ENCODE data around the gene TGFBR3.

TGFBR3 gene

DNA sequence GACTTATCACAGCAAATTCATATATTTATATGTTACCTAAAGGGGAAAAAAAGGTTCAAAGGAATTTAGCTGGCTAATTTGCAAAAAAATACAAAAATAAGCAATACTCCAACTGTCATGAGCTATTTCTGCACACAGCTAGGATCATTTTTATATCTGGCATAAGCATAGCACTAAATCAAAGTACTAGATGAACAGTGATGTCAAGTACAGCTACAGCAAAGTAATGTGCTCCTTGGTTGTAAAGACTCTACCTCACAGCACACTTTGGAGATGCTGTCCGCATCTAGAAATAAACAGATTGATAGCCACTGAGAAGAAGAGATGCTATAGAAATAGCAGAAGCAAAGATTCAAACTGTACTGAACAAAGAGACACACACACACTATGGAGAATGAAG is 125.4 kb downstream of the TGFBR3 start:
- no peak for DNase-seq (ENCODE audit: low read depth in 2 of 2)

DNA sequence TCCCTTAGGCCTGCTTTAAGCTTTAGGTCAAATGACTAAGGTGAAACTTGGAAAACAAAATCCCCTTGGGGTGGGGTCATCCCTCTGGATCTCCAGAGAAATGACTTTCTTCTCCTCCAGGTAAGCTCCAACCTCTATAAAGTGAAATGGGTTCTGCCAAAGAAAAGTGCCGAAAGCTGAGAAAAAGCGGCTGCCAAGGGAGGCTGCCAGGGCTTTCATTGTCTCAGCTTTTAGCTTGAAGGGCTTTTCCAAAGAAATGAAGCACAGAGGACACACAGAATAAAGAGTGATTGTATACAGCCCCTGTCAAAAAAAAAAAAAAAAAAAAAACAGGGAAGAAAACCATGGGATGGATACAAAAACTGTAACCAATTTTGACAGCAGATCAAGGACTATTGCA is 126.9 kb downstream of the TGFBR3 start:
- DNase-seq (ENCODE audit: low read depth in 2 of 2): no peak

DNA sequence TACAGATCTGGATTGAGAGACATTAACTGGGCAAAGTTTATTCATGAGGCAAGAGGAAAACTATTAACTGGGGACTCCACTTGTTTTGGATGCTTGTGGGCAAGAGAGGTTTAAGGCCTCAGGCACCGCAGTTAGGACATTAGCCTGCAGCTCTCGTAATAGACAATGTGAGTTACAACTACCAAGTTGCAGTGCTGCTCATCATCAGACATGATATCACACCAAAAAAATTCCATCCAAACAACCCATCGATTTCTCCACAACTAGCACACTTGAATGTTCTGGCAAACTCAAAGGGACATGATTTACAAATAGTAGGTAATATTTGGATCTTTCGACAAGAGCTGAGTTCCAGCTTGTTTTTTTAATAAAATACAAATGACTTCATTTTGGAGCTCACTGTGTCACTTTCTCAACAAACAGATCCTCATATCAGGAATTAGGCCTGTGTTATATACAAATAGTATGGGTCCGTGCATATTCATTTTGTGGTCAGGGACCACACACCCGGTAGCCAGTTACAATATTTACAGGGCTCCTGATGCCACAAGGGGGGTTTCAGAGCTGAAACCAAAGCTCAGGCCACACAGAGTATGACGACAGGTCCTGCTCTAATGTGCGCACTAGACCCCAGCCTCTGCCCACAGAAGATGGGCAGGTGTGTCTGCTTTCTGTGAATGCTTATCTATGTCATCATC is 128.0 kb downstream of the TGFBR3 start:
- no peak for DNase-seq (ENCODE audit: low read depth in 2 of 2)

DNA sequence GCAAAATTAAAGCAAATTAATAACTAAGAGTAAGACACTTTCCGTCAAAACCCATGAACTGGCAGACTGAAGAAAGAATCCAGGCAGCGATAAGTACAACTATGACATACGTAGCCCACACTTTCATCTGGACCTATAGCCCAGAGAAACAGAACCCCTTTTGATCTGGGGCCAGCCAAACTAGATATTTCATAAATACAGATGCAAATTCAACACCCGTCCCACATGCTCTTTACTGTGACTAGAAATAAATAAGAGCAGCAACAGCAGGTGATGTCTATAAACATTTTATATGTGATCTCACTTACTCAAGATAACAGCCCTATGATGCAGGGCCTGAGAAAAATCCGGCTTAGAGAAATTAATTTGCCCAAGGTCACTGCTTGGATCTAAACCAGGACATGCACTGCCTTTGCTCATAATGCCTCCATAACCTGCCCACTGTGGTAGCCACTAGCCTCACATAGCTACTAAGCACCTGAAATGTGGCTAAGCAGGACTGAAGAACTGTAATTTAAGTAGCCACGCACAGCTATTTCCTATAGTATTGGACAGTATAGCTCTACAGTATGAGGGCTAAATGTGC is 130.2 kb downstream of the TGFBR3 start:
- DNase-seq (ENCODE audit: low read depth in 2 of 2): no peak

DNA sequence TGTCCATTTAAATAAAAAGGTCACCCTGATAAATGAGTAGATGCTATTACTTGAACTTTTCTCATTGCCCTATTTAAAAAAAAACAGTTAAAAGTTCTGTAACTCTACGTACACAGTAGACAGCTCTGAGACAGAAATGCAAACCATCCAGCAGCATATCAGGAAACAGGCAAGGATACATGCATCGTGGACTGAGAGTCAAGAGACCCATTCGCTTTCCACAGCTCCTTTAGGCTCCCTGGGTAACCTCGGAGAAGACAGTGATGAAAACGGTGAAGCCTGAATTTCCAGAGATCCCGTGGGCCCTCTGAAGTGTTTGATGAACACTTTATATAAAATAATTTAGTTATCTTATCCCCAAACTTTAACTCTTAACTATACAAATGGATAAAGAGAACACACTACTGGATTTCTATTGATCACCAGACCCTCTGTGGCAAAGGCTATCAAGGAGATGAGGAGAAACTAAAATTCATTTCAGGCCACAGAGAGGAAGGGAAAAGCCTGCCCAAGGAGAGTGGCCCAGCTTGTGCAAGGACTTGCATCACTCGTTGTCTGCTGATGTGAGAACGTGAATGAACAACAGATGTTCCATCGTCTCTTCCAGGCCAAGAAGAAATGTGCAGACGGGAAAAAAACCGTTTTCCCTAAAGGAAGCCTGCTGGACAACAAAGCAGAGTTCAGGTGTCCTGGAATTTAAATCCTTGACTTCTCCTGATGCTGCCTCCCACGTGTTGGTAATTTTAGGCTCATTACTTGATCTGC is 131.0 kb downstream of the TGFBR3 start:
- peak; percentile 76 for DNase-seq (ENCODE audit: low read depth in 2 of 2)

DNA sequence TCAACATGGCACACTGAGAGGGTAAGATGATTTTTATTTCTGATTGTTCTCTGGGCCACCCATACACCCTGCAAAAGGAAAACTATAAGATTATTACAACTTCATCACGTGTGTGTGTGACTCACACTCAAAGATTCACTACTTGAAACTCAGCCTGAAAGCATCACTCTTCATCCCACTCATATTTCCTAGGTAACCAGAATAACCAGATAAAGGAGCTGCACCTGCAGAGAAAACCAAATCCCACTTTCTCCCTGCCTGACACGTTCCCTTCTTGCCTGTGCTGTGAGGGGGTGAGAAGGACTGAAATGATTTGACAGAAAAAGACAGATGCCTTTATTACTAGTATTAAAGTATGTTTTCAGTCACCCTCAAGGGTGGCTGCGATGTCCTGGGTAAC is 131.6 kb downstream of the TGFBR3 start:
- no peak for DNase-seq (ENCODE audit: low read depth in 2 of 2)

DNA sequence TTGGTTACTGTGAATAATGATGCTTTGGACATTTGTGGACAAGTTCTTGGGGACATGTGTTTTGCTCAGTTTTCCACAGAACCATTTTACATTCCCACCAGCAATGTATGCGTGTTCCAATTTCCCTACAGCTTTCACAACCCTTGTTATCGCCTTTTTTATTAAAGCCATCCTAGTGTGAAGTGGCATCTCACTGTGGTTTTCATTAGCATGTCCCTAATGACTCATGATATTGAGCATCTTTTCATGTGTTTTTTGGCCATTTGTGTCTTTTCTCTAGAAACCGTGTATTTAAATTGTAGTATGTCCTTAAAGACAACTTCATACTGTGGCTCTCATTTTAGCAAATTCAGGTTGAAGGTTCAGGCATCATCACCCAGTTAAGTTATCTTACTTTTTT is 132.1 kb downstream of the TGFBR3 start:
- no peak for DNase-seq (ENCODE audit: low read depth in 2 of 2)

DNA sequence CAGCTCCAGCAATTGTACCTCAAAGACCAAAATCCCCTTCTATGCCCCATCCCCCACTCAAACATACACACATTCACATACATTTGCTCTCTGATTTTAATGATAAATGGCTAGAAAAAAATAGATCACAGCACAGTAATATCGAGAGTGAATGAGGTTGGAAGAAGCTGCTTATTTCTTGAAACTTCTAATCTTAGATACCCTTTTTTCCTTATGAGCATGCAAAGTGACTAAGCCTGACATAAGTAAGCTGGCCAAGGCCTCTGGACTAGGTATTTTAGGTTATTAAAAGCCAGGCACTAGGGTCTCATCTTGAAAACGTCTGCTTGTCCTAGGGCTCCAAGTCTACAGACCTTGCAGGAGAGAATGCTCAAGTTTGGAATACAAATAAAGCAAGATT is 133.6 kb downstream of the TGFBR3 start:
- no peak for DNase-seq (ENCODE audit: low read depth in 2 of 2)

DNA sequence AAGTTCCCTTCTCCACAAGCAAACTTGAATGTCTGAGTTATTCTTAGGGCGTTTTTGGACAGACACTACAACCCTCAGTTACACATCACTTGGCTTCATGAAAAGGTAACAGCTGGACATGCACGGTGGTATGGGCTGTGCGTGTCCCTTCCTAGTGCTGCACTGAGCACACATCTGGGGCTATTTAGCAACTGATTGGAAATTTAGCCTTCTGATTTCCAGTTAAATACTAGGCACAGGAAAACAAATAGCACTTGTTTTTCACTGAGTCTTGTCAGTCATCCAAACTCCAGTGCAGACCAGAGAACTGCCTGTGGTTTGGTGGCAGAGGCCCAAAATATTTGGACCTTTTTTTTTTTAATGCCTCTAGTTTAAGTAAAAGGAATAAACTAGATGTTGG is 134.7 kb downstream of the TGFBR3 start:
- DNase-seq (ENCODE audit: low read depth in 2 of 2): peak; percentile 82 to 84

DNA sequence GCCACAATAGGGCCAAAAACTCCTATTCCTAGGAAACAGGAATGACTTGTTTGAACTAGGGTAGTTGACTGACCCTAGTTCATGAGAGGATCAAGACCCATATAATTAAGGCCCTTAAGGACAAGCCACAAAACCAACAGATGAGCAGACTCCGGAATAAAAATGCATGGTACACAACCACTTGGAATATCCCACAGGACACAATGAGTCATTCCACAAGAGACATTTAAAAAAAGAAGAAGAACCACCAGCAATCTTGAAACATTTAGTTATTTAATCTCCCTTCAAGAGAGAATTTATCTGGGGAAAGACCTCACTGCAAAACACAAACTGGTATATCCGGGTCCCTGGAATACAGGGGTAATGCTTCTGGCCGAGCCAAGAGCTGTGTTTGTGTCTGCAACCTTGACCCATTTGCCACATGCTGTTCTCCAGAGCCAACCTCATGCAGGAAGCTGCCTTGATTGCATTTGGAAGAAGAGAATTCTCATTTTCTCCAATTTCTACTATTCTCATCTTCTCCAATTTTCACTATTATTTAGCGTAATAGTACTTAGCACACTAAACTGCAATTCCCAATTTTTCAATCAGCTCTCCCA is 135.5 kb downstream of the TGFBR3 start:
- DNase-seq (ENCODE audit: low read depth in 2 of 2): no peak

DNA sequence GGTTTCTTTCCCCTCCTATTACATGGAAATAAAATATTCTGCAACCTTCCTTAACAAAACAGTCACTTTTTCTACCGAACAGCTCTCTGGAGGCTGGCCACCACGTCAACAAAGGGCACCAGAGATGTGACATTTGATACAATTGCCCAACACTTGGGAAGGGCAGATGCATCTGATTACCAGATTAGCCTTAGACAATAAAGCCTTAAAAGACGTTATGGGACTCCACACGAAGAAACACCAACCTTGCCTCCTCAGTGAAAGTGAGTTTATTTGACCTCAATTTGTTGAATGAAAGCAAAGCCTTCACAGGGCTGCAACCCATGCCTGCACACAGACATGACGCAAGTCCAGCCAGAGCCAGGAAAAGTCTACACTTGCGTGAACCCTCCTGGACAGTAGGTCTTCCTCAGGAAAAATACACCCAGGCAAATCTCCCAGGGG is 136.1 kb downstream of the TGFBR3 start:
- DNase-seq (ENCODE audit: low read depth in 2 of 2): no peak

DNA sequence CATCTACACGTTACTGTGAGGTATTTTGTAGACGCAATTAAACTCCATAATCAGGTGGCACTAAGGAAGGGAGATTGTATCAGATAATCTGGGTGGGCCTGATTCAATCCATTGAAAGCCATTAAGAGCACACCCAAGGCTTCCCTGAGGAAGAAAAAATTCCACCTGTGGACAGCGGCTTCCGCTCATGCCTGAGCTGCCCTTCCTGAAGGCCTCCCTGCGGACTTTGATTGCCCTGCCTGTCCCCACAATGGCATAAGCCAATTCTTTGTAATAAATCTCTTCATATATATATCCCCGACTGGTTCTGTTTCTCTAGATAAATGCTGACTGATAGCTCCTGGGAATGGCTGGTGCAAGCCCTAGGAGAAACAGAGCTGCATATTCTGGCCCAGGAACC is 138.3 kb downstream of the TGFBR3 start:
- DNase-seq (ENCODE audit: low read depth in 2 of 2): no peak

DNA sequence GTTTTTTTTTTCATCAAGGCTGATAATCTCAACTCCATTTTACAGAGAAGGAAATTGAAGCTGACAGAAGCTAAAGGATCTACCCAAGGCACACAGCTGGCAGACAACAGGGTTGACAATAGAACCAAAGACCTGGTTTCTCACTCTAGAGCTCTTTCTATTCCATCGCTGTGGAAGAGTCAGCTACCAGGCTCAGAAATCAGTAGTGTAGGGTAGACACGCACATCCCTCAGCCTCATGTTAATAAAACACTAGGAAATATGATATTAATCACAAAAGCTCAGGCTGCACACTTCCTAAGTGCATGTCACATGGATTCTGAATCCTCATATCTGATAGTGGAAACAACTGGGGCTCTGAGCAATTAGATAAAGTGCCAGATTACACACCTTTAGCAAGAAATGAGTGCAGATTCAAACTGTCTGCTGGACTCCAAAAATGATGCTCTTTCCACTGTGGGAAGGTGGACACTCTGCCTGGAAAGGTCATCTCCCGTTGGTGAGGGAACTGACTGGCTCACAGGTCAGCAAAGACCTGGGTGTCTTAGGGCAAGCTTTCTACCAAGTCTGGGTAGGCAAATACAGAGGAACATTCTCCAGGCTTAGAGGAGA is 139.1 kb downstream of the TGFBR3 start:
- DNase-seq (ENCODE audit: low read depth in 2 of 2): no peak

DNA sequence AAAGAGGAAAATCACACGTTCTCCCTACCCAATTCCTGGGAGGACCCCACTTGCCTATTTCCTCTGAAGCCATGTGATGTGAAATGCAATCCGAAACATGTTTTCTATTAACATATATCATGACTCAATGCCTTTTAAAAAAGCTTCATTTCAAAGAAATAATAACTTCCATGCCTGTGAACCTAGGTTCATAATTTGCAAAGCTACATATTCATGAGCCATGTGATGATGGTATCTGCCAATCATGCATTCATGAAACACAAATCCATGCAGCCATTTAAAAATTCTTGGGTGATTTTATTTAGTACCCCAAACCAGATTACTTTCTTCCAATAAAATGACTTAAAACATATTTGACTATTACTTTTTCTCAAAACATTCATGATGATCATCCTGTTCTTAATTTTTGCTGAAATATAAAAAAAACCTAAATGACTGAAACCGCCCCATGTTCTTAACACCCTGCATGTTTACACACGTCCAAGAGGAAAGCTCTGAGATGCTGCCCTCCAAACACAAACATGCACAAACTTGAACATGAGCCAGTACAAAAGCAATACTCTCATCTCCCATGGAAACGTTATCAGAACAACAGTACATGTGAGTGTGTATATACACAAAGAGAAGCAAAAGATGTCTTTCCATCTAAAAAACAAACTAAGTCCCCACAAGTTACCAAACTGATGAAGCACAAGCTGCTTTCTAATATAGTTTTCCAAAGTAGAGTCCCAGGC is 140.1 kb downstream of the TGFBR3 start:
- DNase-seq (ENCODE audit: low read depth in 2 of 2): no peak

DNA sequence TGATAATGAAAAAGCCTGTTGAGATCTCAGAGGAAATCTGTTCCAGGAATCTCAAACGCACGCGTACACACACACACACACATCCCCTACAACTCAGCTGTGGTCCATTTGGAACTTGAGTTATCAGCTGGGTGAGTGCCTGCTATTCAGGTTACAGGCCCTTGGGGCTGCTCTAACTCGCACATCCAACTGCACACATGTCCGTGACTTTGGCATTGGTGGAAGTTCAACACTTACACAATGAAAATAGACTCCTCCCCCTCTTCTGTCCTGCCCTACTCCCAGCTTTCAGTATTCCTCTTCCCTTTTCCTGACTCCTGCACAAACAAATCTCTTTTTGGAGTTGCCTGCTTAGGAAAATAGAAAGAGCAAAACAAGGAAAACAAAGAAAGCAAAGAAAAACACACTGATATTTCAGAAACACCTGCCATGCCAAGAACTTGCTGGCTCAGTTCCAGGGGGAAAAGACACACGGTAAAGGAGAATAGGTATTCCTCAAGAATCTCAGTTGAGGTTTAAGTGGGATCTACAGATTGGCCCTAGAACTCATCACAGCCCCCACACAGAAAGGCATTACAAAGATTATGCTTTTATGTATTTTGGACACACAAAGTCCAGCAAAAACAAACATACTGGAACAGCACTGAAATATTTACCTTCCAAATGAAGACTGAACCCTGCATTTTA is 140.9 kb downstream of the TGFBR3 start:
- peak; percentile 80 to 84 for DNase-seq (ENCODE audit: low read depth in 2 of 2)

DNA sequence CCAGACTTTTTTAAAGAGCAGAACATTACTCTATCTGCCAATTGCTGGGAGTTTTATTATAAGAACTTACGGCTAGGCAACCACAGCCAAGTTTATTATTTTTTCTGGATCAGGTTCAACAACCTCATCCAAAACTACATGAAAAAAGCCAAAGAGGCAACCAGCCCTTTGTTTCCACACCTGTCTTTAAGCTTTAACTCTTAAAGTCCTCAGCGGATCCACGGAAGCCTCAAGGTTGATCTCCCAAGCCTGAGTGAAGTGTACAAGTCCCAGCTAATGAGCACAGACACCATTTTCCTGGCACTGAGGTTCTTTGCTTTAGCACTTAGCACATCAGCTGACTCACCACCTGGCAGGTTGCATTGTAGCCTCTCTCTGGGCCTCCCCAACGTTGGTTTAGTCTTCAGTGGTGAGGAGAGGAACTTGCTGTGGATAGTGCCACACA is 143.1 kb downstream of the TGFBR3 start:
- no peak for DNase-seq (ENCODE audit: low read depth in 2 of 2)

DNA sequence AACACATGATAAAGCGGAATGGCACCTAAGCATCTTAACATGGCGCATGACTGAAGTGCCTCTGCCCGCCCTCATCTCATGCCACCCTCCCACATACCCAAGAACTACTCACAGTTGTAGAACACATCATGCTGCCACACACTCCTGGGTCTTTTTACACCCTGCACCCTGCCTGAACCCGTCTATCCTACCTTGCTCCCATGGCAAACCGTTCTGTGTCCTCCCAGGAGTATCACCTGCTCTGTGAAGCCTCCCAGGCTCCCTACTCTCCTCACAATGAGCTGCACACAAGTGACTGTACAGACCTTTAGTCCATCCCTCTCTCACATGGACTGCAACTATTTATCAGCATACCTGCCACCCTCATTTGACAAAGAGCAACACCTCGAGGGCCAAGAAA is 144.0 kb downstream of the TGFBR3 start:
- DNase-seq (ENCODE audit: low read depth in 2 of 2): no peak

DNA sequence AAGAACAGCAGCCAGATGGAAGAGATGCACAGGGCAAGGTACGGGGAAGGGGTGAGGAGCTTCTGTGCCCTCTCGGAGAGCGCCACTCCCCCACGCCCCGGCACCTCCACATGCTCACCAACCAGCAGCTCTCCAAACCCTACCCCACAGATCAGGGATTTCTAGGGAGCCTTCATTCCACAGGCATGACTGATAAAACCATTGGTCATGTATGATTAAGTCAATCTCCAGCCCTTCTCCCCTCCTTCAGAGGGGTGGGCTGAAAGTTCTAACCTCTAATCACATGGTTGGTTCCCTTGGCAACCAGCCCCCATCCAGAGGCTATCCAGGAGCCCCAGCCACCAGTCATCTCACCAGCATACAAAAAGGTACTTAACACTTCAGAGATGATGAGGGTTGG is 144.7 kb downstream of the TGFBR3 start:
- DNase-seq (ENCODE audit: low read depth in 2 of 2): no peak

DNA sequence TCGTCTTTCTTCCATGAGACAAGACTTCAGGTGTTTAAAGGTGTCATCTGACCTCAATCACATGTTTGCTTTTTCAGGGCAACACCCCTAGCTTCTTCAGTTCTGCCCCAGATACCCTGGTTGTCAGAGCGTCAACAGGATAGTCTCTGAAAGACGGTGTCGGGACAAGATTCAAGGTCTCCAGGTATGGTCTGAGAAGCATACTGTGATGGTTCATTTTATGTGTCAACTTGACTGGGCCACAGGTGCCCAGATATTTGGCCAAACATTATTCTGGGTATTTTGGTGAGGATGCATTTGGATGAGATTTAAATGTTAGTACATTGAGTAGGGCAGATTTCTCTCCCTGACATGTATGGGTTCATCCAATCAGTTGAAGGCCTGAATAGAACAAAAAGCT is 148.3 kb downstream of the TGFBR3 start:
- DNase-seq (ENCODE audit: low read depth in 2 of 2): no peak

DNA sequence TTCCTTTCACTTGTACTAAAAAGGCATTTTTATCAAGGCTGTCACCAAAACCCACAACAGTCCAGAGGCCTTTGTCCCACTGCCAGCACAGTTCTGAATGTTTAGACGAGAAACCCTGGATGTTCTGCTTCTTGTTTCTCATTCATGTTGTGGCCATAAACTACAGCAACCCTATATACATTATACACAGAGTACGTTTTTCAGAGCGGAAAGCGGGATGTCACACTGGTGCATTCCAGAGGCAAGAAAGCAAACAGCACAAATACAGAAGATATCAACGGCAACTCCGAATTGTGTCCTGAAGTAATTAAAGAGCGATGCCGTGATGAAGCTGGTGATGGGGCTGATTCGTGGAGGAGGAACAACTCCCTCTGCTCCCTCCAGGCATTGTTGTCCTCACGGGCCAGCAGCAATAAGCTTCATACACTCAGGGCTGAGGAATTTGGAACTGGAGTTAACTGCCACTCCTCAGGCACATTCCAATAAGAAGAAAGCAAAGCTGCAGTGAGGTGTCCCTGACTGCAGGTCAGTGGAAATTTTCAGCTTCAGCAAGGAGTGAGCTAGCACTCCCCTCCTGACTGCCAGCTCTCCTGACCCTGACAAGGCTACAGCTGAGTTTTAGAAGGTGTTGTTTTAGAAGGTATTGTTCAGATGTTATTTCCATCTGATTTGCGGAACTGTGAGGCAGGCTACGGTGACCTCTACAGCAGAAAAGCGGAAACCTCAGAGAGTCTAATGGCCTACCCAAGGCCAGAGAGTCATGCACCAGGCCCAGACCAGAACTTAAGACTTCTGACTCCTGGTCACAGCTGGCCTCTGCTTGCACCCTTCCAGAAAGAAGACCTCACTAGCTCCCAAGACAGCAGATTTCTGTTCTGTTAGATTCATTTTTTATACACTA is 149.0 kb downstream of the TGFBR3 start:
- DNase-seq (ENCODE audit: low read depth in 2 of 2): no peak

Measured in fibroblast of skin of left biceps (primary cell).